ENCODE data around the gene PIP5K1C. TPM values are rescaled to one million over a fixed set of nuclear protein-coding genes. Genes with fewer than 3 reads are reported as not detected.

Gene PIP5K1C
- polyA plus RNA-seq, 1 donor (not counting 4 experiments of a cell fraction or from before 2014, with no cell fraction given), result 3.6 TPM

GRCh38 chr19:3743486-3743885, 43.2 kb upstream of the PIP5K1C start:
- no peak overlapping the region for H3K9ac ChIP-seq (ENCODE audit: control insufficient read depth, extremely low read depth, insufficient read depth, low read length)
- DNase-seq (ENCODE audit: low read depth, low spot score), result no peak
- no peak overlapping the region for H2AFZ ChIP-seq (ENCODE audit: control insufficient read depth, low read length)
- TF ChIP-seq EZH2 (IDR thresholded peaks at IDR 0.05; ENCODE audit: low read length) (no peak), CTCF (optimal IDR thresholded peaks at IDR 0.05 in 1 of 3, IDR thresholded peaks at IDR 0.05 in 1 of 3, conservative IDR thresholded peaks at IDR 0.05 in 1 of 3; ENCODE audit: extremely low read depth in 1 of 3, insufficient read depth in 2 of 3, low read length in 3 of 3) (no peak)
- H3K9me3 ChIP-seq (ENCODE audit: control insufficient read depth, low read depth, low read length), result no peaks in the 10 kb centered on the region
- no peaks in the 10 kb centered on the region for H3K4me1 ChIP-seq (ENCODE audit: control insufficient read depth, extremely low read depth, insufficient read depth, low read length)
- H3K27me3 ChIP-seq (ENCODE audit: control insufficient read depth, extremely low read depth, insufficient read depth, low read length), result no peaks in the 10 kb centered on the region
- no peak overlapping the region for H3K4me3 ChIP-seq (ENCODE audit: control insufficient read depth in 2 of 3, extremely low read depth in 1 of 3, insufficient read depth in 2 of 3, low read depth in 1 of 3, low read length in 3 of 3)
- no peaks in the 10 kb centered on the region for H3K36me3 ChIP-seq (ENCODE audit: control insufficient read depth in 2 of 2, extremely low read depth in 1 of 2, insufficient read depth in 2 of 2, low read length in 2 of 2)
- dilution Hi-C loops (cut with MboI; ENCODE audit: extremely low pct_ligation_motif_present, low sequenced_read_pairs), result no loop called here
- no peak for FAIRE-seq
- no peaks in the 10 kb centered on the region for H4K20me1 ChIP-seq (ENCODE audit: control insufficient read depth, extremely low read depth, insufficient read depth, low read length)
- no peak overlapping the region for H3K27ac ChIP-seq (ENCODE audit: control insufficient read depth, insufficient read depth, low read length)
- H3K4me2 ChIP-seq (ENCODE audit: control insufficient read depth, extremely low read depth, insufficient read depth, low read depth, low read length), result no peak overlapping the region
- no peaks in the 10 kb centered on the region for H3K79me2 ChIP-seq (ENCODE audit: control insufficient read depth, insufficient read depth, low read length)
- peaks cover 2% of the 10 kb centered on the region for H3K9me1 ChIP-seq (ENCODE audit: control insufficient read depth, extremely low read depth, insufficient read depth, low read length)

- H3K9ac ChIP-seq (ENCODE audit: control insufficient read depth, extremely low read depth, insufficient read depth, low read length), result no peak overlapping the region
- no peaks in the 10 kb centered on the region for H3K9me3 ChIP-seq (ENCODE audit: control insufficient read depth, low read depth, low read length)
- no peak for DNase-seq (ENCODE audit: low read depth, low spot score)
- no peaks in the 10 kb centered on the region for H3K79me2 ChIP-seq (ENCODE audit: control insufficient read depth, insufficient read depth, low read length)
- H3K4me2 ChIP-seq (ENCODE audit: control insufficient read depth, extremely low read depth, insufficient read depth, low read depth, low read length), result no peak overlapping the region
- H3K4me3 ChIP-seq (ENCODE audit: control insufficient read depth in 2 of 3, extremely low read depth in 1 of 3, insufficient read depth in 2 of 3, low read depth in 1 of 3, low read length in 3 of 3), result no peak overlapping the region
- no peaks in the 10 kb centered on the region for H3K4me1 ChIP-seq (ENCODE audit: control insufficient read depth, extremely low read depth, insufficient read depth, low read length)
- dilution Hi-C loops (cut with MboI; ENCODE audit: extremely low pct_ligation_motif_present, low sequenced_read_pairs), result no loop called here
- TF ChIP-seq CTCF (optimal IDR thresholded peaks at IDR 0.05 in 1 of 3, IDR thresholded peaks at IDR 0.05 in 1 of 3, conservative IDR thresholded peaks at IDR 0.05 in 1 of 3; ENCODE audit: extremely low read depth in 1 of 3, insufficient read depth in 2 of 3, low read length in 3 of 3), result no peak
- TF ChIP-seq EZH2 (IDR thresholded peaks at IDR 0.05; ENCODE audit: low read length), result no peak
- H4K20me1 ChIP-seq (ENCODE audit: control insufficient read depth, extremely low read depth, insufficient read depth, low read length), result no peaks in the 10 kb centered on the region
- peaks cover 2% of the 10 kb centered on the region for H3K9me1 ChIP-seq (ENCODE audit: control insufficient read depth, extremely low read depth, insufficient read depth, low read length)
- H2AFZ ChIP-seq (ENCODE audit: control insufficient read depth, low read length), result no peak overlapping the region
- H3K27me3 ChIP-seq (ENCODE audit: control insufficient read depth, extremely low read depth, insufficient read depth, low read length), result no peaks in the 10 kb centered on the region
- H3K27ac ChIP-seq (ENCODE audit: control insufficient read depth, insufficient read depth, low read length), result no peak overlapping the region
- FAIRE-seq, result no peak
- H3K36me3 ChIP-seq (ENCODE audit: control insufficient read depth in 2 of 2, extremely low read depth in 1 of 2, insufficient read depth in 2 of 2, low read length in 2 of 2), result no peaks in the 10 kb centered on the region
Observed at GRCh38 chr19:3740431-3740830, 40.2 kb upstream of the PIP5K1C start.

Measured in keratinocyte (primary cell).